Hematopoietic multipotent progenitor cell treated with erythropoietin and hydrocortisone succinate and interleukin-3 and kit ligand, for 8 days (in vitro differentiated cells): ENCODE measurements around the gene GNAL.

Source experiments
- DNase-seq: peaks from one replicate; pipeline ENCODE4 v3.0.0-alpha.2; 2015

Gene GNAL

GRCh38 chr18:11923450-11923849, 234.4 kb downstream of the GNAL start:
- peak; percentile 43 for DNase-seq

- peak; percentile 80 for DNase-seq
Observed at GRCh38 chr18:11925800-11926481, 236.9 kb downstream of the GNAL start.

DNA sequence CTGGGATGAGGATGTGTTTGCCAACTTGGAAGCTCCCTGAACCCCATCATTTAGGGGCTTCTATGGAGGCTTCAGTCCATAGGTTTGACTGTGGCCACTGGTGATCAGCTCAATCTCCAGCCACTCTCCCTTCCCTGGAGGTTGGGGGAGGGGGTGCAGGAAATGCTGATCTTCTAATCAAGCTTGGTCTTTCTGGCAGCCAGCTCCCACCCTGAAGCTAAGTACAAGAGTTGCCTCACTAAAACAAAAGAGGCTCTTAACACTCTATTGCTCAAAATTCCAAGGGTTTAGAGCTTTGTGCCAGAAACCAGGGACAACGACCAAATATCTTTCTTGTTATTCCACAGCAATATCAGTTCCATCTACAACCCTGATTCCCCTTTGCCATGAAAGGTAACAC, 238.4 kb downstream of the GNAL start:
- DNase-seq, result no peak

DNA sequence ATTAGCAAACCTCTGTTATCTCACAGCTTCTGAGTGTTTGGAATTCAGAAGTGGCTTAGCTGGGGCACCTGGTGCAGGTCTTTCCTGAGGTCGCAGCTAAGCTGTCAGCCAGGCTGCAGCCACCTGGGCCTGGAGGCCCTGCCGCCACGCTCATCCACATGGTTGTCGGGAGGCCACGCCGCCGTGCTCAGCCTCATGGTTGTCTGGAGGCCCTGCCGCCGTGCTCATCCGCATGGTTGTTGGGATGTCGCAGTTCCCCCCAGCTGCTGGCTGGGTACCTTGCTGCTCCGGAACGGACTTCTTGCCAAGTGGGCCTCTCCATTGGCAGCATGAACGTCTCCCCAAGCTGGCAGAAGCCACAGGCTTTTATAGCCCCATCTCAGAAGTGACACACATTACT, 243.3 kb downstream of the GNAL start:
- no peak for DNase-seq
